GDM1 (cell line): ENCODE data around the gene DQX1.

Experiments used
- DNase-seq: peaks from one replicate; lab custom pipeline; 2025; lab: John Stamatoyannopoulos, UW

DQX1 gene

DNA sequence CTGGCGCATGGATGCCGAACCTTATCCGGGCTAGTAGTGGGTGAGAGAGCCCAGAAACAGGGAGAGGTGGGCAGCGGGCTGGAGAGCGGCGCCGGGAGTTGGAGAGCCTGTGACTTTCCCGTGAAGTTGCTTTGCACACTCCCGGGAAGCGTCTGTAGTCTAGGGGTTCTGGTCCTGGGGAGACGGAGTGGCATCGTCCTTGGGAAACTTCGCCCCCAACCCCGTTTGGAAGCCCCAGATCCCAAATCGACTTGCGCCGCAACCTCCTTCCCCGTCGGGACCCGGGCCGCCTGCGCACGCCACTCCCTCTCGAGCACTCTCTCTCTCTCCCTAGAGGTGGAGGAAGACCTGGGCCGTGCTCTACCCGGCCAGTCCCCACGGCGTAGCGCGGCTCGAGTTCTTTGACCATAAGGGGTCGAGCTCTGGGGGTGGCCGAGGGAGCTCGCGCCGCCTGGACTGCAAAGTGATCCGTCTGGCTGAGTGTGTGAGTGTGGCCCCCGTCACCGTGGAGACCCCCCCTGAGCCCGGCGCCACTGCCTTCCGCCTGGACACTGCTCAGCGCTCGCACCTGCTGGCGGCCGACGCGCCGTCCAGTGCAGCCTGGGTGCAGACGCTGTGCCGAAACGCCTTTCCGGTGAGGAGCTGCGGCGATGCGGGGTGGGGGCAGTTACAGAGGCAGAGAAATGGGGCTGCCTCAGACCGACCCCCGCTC is 28.9 kb upstream of the DQX1 start:
- no peak for DNase-seq

DNA sequence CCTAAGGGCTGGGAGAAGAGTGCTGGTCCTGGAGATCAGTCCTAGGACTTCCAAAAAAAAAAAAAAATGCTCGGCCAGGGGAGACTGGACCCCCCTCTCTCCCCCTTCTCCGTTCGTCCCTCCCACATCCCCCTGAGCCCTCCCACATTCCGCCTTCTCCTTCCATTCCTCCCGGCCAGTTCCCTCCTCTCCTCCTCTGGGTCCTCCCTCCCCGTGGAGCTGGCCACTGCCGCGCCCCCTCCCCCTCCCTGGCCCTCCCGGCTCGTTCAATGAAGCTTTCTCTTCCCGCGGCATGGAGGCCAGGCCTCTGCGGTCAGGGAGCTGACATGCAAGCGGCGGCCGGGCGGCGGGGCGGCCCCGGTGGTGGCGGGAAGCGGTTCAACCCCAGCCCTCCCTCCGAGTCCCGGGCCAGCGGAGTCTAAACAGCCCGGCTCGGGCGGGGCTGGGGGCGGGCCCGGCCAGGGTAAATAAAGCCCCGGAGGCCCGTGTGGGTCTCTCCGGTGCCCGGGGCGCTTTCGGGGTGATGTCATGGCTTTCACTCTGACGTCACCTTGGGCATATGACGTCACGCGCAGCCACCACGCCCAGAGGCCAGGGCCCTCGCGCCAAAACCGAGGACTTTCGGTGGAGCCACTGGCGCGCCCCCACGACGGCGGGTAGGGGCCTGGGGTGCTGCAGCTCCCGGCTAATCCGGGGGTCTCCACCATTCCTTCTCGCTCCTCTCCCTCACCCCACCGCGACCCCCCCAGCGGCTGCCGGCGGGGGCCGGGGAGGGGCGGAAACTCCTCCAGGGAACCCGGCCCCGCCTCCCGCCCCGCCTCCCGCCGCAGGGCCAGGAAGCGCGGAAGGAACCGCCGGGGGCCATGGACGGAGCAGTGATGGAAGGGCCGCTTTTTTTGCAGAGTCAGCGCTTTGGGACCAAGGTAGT is 28.1 kb upstream of the DQX1 start, which contains the start of the genes DOK1 and LOXL3:
Gene DOK1, plus strand, starts transcription at position 829 of the 928 bp plus-strand sequence. Its CDS starts 35 bp downstream, at position 864.
Gene LOXL3, minus strand, starts transcription at position 51 of the 928 bp plus-strand sequence. CDS start 1,308 bp downstream, outside the sequence.
- DNase-seq, result peak; percentile 83

DNA sequence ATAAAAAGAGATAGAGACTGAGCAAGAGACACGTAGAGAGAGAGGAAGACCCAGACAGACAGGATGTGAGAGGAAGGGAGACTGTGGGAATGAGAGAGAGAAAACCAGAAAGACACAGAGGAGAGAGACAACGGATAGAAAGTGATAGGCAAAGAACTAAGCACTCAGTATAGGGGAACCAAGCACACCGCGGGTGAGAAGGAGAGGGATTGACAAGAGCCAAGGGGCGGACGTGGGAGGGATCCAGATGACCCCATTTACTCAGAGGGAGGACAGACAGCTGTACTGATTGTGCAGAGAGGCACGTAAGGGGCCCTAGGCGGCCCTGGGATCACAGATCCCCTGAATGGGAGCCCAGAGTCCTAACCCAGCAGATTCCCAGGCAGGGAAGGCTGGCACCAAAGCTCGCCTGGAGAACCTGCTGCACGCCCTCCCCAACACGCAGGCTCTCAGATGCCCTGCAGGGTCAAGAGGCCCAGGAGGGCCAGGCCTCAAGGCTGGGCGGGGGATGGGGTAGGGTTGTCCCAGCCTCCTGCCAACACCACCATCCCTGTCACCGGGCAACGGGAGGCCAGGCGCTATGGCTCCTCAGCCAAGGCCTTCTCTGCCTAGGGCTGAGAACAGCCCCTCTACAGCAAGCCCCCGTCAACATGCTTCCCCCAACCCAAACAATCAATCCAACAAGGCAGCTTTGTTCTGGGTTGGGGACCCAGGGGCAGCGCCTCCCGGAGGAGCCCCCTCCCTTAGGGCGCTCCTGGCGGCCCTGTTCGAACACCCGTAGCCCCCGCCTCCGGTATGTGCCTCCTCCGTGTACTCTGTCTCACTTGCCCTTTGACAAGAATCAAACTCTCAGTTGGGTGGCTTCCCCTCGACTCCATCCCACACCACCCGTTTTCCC is 27.1 kb upstream of the DQX1 start:
- no peak for DNase-seq

DNA sequence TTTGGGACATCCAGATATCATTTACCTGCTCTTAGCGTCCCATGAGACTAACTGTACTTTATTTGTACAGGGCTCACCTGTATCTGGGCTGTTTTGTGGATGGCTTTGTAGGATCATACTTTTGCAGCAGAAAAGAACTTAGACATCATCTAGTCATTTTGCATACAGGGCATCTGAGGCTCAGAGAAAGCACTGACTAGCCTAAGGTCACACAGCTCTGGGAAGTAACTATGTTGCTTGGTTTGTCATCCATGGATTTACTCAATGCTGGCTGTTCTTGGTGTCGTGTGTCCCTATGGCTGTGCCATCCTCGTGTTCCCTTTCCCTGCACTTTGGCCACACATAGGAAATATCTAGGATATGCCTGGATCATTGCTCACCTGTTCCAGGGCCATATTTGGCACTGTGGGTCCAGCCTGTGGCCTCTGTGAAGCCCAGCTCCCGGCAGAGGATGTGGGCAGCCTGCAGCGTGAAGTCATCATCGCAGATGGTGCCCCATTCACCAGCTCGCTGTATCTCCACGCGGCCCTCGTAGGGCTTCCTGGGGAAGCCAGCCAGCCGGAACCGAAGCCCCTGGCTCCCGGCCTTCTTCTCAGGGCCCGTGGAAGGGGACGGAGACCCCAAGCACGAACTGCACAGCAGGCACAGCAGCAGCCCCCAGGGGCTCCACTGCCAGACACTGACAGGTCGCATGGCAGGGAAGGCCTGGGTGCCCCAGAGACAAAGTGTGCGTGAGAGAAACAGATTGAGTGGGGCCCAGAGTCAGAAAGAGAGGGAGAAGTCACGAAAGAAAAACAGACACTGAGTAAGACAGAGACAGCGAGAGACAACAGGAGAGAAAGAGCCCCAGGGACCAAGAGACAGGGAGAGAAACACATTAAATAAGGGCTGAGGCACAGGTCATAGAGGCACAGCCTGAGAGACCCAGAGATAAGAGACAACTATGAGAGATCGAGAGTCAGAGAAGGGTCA is 26.2 kb upstream of the DQX1 start:
- DNase-seq, result peak; percentile 44

DNA sequence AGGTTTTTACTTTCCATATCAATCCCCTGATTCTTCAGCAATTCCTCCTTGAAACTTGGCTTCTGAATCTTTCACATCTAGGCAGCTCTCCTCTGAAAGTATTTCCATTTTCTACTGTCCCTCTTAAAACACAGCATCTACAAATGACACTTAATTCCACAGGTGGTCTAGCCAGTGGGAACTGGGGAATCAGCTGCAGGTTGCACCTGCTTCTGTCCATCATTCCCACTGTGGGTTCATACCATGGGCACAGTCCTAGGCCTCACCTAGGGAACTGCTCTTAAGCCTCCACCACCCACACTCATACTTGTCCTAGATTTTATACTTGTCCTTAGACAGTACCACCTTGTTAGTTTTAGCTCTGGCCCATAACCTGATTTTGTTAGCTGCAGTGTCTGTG is 25.5 kb upstream of the DQX1 start:
- DNase-seq, result no peak

DNA sequence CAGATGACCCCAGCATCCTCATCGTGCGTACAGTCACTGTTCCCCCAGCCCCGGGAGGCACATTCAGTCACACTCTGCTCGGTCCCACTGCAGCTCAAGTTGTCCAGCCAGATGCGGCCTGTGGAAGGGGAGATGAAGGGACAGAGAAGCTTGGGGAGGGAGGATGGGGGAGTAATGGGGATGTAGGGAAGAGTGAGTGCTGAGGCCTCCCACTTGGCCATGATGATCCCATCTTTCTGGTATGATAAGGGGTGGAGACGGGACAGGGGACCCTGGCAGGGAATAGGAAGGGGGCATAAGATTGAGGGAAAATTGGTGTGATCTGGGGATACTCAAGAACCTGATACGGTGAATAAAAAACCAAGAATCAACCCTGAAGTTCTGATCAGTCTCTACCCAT is 24.2 kb upstream of the DQX1 start:
- no peak for DNase-seq

DNA sequence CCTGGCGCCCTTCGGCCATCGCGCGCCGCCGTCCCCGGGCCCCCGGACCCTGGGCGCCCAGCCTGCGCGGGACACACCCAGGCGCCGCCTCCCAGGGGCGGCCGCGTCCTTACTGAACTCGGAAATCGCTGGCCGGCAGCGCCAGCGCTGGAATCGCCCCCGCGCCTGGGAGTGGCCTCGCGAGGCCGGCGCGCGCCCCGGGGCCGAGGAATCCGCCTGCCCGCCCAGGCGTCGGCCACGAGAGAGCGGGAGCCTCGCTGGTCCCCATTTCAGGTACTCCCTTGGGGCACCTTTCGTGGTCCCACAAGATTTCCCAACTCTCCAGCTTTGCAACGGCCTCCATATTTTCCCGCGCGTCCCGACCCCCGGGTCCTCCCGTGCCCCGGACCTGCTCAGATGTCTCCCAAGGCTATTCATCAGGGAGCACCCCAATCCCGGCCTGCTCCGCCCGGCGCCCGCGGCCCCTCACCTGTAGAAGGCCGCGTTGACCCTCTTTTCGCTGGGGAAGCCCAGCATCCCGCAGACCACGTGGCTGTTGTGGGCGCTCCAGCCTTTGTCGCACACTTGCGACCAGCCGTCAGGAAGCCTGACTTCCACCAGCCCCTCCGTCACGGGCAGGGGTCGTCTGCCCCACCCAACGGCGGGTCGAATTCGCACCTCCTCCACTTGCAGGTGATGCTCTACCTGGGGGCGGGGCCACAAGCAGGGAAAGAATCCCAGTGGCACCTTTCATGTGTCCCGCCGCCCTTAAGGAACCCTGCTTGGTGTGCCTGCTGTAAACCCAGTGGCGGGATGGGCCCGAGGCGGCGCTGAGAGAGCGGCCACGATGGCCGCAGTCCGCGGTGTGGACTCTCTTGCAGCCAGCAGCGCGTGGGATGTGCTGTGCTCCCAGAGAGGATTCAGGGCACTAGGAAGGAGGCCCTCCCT is 23.1 kb upstream of the DQX1 start:
- DNase-seq, result no peak

DNA sequence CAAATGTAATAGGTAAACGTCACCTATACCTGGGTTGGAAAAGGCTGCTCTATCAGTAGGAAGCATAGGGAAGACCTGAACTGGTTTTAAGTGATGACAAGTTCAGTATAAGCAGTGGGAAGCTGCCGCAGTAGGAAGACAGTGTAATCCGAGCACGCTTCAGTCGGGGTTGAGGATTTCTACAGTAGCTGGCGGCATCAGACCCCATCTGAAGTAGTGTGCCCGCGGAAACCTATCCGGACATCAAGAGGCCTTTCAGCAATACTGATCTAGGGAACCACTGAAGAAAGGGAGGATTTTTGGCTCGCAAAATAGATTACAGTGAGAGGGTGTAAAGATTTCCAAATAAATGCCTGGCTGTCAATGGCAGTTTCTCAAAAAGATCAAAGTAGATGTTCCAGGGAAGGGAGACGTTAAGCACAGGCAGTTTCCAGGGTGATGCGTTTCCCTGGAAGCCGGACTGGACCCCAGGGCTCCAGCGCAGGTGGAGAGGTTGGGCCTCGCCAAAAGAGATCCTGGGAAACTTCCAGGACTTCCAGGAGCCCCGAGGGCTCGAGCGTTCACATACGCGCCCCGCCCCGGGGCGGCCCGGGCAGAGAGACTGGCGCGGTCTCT is 22.4 kb upstream of the DQX1 start:
- no peak for DNase-seq

DNA sequence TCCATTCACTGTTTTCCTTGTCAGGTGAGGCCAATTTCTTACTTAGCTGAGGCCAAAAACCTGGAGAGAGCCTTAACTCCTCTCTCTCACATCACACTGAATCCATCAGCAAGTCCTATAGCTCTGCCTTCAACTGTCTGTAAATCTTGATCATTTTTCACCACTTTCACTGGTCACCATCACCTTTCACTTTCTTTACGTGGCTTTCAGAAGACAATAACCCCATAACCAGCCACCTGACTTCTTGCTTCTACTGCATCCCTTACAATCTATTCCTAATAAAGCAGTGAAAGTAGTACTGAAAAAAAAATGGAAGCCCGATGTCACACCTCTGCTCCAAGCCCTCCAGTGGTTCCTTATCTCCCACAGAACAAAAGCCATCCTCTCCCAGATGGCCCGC is 20.0 kb upstream of the DQX1 start:
- no peak for DNase-seq

DNA sequence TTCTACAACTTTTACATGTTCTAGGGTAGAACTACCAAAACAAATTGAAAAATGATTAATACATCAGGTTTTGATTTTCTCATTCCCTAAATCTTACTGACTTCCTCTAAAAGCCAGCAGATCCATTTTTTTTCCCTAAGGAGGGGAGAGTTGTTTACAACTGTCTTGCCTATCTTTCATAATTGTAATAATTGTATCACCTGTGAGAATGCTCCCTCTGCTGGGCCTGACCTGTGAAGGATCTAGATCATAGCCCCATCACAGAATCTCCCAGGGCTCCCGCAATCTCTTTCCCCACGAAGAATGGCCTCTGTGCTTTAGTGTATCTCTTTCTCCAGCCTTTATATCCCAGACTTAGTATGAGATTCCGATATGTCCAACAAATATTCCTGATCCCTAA is 18.6 kb upstream of the DQX1 start:
- no peak for DNase-seq

DNA sequence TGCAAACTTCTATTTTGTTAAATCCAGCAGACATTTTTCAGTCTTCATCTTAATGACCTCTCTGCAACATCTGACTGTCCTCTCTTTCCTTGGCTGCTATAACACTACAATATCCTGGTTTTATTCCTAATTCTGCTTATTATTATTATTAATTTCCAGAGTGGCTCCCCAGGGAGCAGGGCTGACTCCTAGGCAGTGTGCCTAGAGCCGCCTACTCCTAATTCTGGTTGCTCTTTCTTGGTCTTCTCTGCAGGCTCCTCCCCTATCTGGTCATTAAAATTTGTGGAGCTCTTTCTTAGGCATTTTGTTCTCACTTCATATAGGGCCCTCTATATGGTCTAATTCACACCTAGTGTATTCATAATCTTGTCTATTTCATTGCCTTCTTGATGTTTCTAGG is 16.9 kb upstream of the DQX1 start:
- no peak for DNase-seq

DNA sequence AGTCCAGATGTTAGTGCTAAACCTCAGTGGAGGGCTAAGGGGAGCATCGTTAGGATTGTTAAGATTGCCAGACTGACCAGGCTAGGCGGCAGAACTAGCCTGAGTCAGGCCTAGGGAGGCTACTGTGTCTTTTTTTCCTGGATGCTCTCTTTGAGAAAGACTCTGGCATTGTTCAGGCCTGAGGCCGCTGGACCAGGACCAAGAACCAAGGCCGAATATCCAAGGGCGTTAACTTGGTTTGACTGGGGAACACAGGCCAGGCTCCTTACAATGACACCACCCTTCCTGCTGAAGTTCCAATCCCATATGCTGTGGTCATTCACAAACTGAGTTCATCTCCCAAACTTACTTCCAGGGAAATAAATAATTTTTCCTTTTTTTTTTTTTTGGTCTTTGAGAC is 14.3 kb upstream of the DQX1 start:
- no peak for DNase-seq

DNA sequence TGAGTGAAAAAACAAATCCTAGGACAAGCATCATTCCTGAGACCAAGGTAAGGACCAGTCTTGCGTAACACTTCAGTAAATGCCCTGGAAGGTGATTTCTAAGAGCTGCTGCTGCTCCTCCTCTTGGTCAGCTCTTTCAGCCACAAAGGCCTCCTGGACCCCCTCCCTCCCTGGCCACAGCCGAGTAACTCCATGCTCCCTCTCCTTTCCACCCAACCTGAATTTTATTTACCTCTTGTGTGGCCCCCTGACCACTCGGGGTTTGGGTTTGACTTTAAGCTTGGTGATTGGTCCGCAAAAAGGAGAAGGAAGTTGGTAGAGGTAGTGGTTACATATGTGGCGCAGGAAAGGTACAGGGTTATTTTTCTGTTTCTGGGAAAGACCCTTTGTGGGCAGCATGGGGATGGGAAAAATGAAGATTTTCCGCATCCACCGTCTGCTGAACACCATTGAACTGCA is 12.9 kb upstream of the DQX1 start:
- DNase-seq, result peak; percentile 51

DNA sequence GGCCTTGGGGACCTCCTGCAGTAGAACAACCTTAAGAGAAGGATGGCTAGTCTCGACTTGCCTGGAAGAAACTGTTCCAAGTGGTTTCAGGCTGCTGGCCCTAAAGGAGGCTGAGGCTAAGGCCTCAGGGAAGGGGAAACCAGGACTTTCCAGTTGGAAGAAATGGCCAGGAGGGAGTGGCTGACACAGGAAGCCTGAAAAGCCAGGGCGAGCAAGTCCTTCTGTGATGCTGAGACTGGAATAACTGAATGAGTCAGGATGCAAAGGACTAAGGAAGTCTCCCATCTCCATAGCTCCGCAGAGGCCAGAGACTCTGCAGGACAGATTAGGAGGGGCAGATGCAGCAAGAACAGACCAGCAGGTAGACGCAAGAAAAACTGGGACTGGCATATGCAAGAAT is 11.1 kb upstream of the DQX1 start:
- DNase-seq, result no peak

DNA sequence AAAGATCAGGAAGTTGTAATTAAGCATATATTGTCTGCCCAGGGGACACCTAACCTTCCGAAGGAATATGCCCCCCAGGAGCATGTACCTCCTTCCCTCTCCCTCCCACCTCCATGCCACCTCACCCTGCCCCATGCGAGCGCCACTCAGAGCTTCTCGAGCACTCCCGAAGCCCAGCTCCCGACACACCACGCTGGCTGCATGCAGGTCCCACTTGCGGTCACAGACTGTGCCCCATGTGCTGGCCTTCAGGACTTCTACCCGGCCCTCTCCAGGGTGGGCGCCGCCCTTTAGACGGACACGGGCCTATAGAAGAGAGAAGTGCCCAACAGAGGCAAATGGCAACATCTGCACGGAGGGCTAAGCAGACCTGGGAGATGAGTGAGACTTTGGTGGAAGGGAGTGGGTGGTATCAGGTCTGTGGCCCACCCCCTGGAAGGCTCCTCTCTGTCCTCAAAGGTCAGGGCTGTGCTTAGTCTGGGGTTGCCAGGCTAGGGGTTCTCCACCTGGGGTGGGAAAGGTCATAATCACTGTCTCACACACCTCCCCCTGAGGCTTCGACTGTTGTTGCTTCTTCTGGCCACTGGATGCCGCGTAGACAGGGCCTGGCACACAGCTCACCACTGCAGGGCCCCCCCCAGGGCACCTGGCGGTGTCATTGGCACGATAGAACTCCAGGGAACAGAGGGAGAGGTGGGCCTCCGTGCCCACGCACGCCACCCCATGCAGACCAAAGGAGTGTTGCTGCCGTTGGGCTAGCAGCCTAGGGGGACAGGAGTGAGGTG is 10.3 kb upstream of the DQX1 start:
- no peak for DNase-seq

DNA sequence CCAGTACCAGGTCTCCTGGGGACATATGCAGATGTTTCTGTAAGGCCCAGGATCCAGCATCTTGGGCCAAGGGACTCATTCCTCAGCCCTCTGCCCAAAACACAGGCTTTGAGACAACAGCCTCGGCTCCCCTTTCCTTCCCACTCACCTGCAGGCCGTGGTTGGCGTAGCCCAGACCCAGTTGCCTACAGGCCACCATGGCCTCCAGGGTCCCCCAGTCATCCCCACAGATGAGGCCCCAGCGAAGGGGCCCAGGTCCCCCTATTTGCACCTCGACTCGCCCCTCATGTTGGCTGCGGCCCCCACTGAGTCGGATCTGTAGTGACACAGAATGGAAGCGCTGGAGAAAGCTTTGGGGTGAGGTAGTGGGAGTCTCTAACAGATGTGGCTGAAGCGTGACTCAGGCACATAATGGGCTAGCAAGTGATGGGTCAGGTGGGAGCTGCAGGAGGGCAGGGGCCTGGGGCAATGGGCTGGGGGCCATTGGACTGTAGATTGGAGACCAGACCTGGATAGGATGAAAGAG is 9.5 kb upstream of the DQX1 start:
- no peak for DNase-seq

DNA sequence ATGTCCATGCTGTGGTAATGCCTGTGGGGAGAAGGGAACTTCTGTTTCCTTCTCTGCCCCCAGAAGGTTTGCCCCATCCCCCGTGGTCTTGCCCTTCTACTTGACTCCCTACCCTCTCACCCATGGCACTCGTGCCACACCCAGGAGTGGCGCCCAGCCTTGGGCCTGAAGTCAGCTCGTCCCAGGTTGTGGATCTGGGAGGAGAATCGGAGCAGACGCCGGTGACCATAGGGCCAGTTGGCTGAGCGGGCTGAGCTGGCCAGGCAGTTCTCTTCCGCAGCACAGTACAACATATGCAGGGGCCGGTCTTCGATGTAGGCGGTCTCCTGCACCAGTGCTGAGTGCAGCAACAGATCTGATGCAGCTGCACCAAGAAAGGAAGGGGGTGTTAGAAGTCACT is 8.4 kb upstream of the DQX1 start:
- no peak for DNase-seq

DNA sequence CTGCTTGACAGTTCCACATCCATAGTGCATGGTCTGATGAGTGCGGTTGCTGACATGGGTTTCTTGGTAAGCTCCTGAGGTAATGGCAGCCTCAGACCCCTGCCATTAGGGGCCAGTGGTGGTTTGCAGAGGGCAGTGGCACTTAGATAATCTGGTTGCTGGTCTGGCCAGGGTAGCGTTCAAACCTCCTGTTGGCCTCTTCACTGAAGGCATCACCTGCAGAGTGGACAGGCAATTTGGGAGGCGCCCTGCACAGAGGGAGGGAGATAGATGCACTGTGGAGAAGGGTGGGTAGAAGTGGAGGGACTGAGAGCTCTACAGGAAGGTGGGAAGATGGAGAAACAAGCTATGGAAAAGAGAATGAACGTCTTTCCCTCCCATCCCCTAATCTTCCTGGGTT is 7.4 kb upstream of the DQX1 start:
- no peak for DNase-seq
